Astrocyte of the cerebellum (primary cell): ENCODE data around the gene CYSTM1.

Experiments used
- DNase-seq: peaks from one replicate; pipeline ENCODE4 v3.0.0-alpha.2; 2011; ENCODE audit warnings: low read depth
- H3K4me3 ChIP-seq: 2 replicates; pipeline ENCODE4 v1.5.1; 2011; ENCODE audit warnings: mild to moderate bottlenecking, low read depth, low read length, moderate library complexity
- in situ Hi-C: cut with HindIII; loops from 2 replicates; pipeline ENCODE4 v1.10.0; 2017; ENCODE audit warnings: low sequenced_read_pairs
- TF ChIP-seq, protein P1 (sequence below): IDR thresholded peaks from 2 replicates; pipeline ENCODE4 v1.5.1; 2012; ENCODE audit warnings: low read length, low read depth, moderate library complexity, mild to moderate bottlenecking; ENCODE audit errors: missing control alignments

The CYSTM1 gene

GRCh38 chr5:140147460-140147859 lies 27.5 kb upstream of the CYSTM1 start:
- TF ChIP-seq, protein P1, sequence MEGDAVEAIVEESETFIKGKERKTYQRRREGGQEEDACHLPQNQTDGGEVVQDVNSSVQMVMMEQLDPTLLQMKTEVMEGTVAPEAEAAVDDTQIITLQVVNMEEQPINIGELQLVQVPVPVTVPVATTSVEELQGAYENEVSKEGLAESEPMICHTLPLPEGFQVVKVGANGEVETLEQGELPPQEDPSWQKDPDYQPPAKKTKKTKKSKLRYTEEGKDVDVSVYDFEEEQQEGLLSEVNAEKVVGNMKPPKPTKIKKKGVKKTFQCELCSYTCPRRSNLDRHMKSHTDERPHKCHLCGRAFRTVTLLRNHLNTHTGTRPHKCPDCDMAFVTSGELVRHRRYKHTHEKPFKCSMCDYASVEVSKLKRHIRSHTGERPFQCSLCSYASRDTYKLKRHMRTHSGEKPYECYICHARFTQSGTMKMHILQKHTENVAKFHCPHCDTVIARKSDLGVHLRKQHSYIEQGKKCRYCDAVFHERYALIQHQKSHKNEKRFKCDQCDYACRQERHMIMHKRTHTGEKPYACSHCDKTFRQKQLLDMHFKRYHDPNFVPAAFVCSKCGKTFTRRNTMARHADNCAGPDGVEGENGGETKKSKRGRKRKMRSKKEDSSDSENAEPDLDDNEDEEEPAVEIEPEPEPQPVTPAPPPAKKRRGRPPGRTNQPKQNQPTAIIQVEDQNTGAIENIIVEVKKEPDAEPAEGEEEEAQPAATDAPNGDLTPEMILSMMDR, result no peak
- DNase-seq, result no peak
- H3K4me3 ChIP-seq, result no peak overlapping the region
- in situ Hi-C loops, result no loop called here

DNA sequence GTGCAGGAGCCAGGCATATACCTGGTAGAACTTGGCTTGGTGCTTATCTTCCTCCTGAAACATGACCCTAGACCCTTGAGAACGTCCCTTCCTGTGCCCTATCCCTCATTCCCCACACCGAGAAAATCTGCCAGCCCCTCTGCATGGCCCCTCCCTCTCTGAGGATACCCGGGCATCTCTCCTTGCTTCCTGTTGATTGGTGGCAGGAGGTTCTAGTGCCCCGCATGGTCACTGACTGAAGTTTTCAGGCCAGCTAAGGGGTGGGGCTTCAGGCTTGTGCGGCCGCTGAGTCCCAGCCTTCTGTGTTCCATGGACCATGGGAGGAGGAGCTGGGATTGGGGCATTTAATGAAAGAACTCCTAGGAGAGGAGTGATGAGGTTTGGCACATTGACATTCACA lies 26.5 kb upstream of the CYSTM1 start:
- in situ Hi-C loops, result no loop called here
- TF ChIP-seq, protein P1, result peak; percentile 5
- no peak for DNase-seq
- no peak overlapping the region for H3K4me3 ChIP-seq

DNA sequence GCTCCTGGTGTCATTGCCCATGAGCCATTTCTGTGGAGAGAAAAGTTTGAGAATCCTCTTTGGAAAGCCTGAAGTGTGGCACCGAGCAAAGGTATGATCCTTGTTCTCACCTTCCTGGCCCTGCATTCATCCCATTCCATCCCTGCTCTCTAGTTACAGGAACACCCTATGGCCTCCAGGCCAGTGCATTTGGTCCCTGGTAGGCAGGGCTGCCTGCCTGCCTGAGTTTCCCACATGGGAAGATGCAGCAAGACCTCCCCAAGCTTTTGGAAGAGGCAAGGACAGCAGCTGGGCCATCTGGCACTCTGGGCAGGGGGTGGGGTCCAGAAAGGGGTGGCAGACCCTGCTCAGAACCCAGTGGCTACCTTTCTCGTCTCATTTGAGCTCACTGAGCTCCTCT lies 24.8 kb upstream of the CYSTM1 start:
- in situ Hi-C loops, result no loop called here
- H3K4me3 ChIP-seq, result no peak overlapping the region
- TF ChIP-seq, protein P1, result no peak
- no peak for DNase-seq

GRCh38 chr5:140151144-140152021 lies 23.6 kb upstream of the CYSTM1 start:
- TF ChIP-seq, protein P1, result no peak
- H3K4me3 ChIP-seq, result no peak overlapping the region
- in situ Hi-C loops, result no loop called here
- no peak for DNase-seq

DNA sequence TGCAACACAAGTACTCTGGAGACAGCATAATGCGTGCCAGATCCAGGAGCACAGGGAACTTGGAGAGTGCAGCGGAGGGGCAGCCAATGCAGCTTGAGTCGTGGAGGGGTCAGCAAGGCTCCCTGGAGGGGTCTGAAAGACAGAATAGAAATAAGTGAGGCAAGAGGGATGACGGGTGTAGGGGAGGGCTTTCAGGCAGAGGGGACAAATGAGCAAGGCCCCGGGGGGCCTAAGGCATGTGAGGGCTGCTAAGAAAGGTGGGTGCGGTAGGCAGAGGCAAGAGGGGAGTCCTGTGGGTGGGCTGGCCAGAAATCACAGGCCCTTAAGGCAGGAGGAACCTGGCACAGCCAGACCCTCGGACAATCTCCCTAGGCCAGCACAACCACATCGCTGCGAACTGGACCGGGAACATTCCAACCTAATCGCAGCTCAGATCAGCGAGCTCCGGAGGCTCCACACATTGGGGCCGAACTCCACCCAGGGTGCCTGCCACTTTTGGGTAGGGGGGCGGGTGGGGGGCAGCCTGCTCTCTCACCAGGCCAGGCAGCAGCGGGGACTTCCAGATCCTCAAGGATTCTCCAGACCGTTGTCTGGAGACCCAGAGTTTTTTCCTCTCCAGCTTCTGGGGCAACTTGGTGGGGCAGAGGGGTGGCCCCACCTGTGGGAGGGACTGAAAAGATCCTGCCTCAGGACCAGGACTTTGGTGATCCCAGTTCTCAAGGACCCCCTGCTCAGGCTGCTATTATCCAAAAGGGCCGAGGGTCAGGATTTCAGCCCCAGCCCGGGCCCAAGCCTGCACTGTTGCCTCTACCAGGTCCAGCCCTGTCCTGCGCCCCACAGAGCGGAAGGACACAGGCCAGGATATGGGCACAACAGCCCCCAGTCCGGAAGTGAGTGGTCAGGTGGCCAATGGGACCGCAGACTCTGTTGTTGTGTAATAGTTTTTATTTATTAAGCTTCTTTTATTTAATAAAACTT lies 22.7 kb upstream of the CYSTM1 start:
- TF ChIP-seq, protein P1, result no peak
- in situ Hi-C loops, result no loop called here
- no peak overlapping the region for H3K4me3 ChIP-seq
- DNase-seq, result no peak

- no peak overlapping the region for H3K4me3 ChIP-seq
- in situ Hi-C loops, result no loop called here
- DNase-seq, result no peak
- TF ChIP-seq, protein P1, result no peak
Measured at GRCh38 chr5:140153255-140153654, 21.7 kb upstream of the CYSTM1 start.
